AG09309 (cell line): ENCODE results near the gene GOSR2.

Experiments used
- DNase-seq: peaks from one replicate; pipeline ENCODE4 v3.0.0-alpha.2; 2010; ENCODE audit warnings: low read depth
- H3K4me3 ChIP-seq: 2 replicates; pipeline ENCODE4 v1.5.1; 2011; ENCODE audit warnings: mild to moderate bottlenecking, low read depth, low read length, moderate library complexity; ENCODE audit not compliant: control insufficient read depth
- CTCF ChIP-seq: IDR thresholded peaks from 2 replicates; pipeline ENCODE4 v1.5.1; 2011; ENCODE audit warnings: mild to moderate bottlenecking, low read depth, low read length, inconsistent platforms; ENCODE audit not compliant: insufficient read depth, control insufficient read depth; ENCODE audit errors: missing control alignments

GOSR2 gene

GRCh38 chr17:46898364-46898763 is 24.6 kb upstream of the GOSR2 start:
- no peak for DNase-seq
- no peak overlapping the region for H3K4me3 ChIP-seq
- no peak for TF ChIP-seq CTCF

GRCh38 chr17:46898860-46899259 is 24.1 kb upstream of the GOSR2 start:
- no peak overlapping the region for H3K4me3 ChIP-seq
- DNase-seq: no peak
- no peak for TF ChIP-seq CTCF

GRCh38 chr17:46901291-46901690 is 21.7 kb upstream of the GOSR2 start:
- no peak for TF ChIP-seq CTCF
- DNase-seq: no peak
- H3K4me3 ChIP-seq: no peak overlapping the region

GRCh38 chr17:46903762-46904672 is 18.9 kb upstream of the GOSR2 start:
- no peak for TF ChIP-seq CTCF
- DNase-seq: no peak
- no peak overlapping the region for H3K4me3 ChIP-seq

- DNase-seq: no peak
- H3K4me3 ChIP-seq: no peak overlapping the region
- no peak for TF ChIP-seq CTCF
Observed at GRCh38 chr17:46908068-46908737, 14.8 kb upstream of the GOSR2 start.

GRCh38 chr17:46910179-46910927 is 12.6 kb upstream of the GOSR2 start:
- no peak for TF ChIP-seq CTCF
- DNase-seq: no peak
- no peak overlapping the region for H3K4me3 ChIP-seq
